TTC549 (cell line): ENCODE results near the gene ZNF304.

ENCODE experiments used
- FAIRE-seq: peaks from 2 replicates; lab custom pipeline; 2012; peaks lifted over from hg19 to GRCh38; lab: Jason Lieb, UNC

ZNF304 gene

DNA sequence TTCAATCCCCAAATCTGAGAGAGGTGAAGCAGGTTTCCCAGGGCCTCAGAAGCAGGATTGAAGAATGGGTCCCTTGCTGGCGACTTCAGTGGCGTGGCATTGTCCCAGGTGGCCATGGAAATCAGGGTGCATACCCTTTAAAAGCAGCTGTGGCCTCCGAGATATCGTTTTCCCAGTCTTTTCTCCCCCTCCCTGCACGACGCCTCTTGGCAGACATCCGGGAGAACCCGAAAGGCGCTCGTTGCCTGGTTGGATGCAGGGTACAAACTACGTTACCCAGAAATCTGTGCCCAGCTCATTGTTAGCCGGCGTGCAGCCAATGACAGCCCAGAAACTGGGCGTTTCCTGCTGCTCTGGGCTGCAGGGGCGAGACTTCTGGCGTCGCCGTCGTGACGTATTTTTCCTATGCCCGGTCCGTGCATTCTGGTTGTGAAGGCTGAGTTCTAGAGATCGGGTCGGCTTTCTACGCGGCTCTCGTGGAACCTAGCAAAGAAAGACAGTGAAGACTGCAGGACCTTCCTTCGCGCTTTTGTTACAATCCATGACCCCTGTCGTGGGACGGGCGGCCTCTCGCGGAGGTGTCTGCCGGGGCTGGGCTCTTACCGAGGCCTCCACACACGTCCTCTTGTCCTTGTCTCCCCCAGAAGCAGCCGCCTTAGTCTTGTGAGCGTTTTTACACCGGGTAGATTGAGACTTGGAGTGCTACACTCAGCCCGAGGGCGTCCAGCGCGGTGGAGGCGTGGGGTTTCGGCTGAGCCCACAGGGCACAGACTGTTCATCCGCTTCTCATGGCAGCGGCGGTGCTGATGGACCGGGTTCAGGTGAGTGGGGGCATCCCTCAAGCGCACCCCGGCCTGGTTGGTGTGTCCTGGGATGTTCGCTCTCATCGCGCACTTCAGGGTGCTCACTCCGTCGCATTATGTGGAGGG is at the start of gene ZNF304:
ZNF304 (plus strand) TSS at position 395 of the 929 bp plus-strand sequence; CDS start at position 789, 394 bp downstream.
- FAIRE-seq, result peak; percentile 95

DNA sequence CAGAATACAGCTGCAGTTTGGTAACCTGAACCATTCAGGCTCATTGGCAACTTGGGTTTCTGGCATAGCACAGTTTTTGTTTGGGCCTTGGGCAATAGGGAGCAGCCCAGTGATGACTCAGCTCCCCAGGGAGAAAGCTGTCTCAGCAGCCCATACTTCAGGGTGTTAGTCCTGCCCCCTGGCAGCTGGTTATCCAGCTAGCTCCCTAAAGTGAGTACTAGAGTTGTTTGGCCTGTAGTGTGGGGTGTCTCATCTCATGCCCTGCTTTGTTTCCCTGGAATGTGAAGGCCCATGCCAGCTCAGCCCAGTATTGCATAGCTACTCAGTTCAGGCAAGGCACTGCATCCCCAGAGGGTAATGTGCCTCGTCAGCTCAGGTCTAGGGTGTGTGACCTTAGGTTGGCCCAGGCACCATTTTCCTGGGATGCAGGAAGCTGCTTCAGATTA is 49.0 kb upstream of the ZNF304 start:
- FAIRE-seq, result no peak

DNA sequence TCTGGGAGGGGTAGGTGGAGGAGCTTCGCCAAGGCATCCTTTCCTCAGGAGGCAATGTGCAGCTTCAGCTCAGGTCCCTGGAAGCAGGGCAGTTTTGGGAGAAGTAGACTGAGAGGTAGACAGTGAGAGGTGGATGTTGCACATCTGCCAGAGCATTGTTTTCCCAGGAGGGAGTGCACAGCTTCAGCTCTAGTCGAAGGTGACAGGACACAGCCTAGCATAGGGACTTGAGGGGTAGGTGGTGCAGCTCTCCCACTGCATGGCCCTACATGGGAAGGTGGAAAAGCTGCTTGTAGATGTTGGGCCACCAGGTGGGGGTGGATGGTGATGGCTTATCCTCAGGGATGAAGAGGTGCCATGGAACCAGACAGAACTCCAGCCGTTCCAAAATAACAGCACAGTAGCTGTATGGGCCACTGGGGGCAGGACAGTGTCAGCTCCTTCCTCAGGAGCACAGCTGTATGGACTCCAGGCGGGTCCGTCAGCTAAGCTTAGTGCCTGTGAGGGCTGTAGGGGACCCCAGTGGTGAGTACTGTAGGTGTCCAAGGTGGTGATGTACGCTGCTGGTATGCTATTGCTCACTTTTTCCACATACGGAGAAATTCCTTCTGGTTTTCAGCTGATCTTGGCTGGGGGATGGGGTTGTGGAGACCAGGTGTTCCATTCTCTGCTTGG is 48.2 kb upstream of the ZNF304 start:
- no peak for FAIRE-seq

DNA sequence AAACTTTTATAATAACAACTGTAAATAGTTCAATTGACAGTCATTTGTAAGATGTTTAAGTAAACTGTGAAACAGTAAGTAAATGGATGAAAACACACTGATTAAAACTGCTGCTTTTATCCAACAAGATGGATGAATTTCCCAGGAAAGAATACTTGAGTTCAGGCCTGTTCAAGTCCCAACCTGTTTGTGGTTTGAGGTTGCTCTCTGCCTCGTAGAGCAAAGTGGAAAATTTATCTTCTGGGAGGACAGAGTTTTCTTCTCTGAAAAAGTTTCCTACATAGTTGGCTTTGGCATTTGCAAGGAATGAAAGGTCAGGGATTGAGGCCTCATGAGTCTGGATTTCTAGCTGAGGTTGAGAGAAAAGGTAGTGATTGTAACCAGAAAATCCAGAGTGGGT is 46.0 kb upstream of the ZNF304 start:
- FAIRE-seq, result no peak

DNA sequence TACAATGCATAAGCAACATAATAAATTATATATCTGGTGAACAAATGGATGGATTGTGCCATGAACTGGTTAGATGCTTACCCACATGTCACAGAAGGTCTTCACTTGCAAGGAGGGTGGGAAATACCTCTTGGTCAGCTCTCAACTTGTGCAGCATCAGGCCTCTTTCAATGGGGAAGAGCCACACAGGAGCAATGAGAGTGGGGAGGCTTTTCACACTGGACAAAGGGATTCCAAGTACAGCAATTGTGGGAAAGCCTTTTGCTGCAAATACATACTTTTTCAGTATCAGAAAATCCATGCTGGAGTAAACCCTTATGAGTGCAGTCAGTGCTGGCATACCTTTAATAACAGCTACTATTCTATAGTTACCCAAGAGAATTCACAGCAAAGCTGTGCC is 42.6 kb upstream of the ZNF304 start:
- FAIRE-seq, result no peak

DNA sequence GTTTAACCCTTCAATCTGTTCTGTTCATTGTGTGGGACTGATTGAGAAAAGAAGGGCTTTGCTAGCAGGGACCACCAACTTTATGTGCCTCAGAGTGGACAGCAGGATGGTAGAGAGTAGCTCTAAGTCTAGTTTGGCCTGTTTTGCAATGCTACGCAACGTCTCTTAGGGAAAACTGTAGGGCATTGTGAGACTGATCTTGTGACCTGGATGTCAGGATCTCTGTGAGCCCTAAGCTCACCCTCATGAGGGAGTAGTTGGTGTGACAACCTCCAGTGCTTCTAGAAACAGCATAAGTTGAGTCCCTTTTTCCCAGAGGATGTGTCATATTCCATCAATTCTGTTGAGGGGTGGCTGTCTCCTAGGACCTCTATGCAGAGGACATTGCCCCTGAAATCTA is 40.3 kb upstream of the ZNF304 start:
- no peak for FAIRE-seq

DNA sequence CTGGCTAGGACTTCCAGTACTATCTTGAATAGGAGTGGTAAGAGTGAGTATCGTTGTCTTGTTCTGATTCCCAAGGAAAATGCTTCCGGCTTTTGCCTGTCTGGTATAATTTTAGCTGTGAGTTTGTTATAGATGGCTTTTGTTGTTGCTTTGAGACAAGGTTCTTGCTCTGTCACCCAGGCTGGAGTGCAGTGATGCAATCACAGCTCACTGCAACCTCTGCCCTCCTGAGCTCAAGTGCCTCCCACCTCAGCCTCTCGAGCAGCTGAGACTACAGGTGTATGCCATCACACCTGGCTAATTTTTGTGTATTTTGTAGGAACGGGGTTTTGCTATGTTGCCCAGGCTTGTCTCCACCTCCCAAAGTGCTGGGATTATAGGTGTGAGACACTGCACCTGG is 36.9 kb upstream of the ZNF304 start:
- FAIRE-seq, result no peak

DNA sequence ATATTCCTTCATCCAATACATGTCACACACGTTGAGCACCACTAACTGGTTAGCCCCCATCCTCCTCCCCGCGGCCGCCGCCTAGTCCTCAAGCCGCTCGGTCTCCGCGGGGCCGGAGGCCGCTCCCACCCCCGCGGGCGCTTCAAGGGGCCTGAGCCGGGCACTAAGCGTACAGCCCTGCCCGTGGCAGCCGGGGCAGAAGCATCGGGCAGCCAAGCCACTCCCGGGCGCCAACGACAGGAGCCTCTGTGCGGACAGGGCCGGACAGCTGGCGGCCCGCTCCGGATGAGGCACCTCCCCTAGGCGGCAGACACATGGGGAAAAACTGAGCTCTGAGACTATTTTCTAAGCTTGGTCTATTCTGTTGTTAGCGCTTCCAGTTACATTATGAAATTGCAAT is 33.6 kb upstream of the ZNF304 start:
- FAIRE-seq, result no peak

DNA sequence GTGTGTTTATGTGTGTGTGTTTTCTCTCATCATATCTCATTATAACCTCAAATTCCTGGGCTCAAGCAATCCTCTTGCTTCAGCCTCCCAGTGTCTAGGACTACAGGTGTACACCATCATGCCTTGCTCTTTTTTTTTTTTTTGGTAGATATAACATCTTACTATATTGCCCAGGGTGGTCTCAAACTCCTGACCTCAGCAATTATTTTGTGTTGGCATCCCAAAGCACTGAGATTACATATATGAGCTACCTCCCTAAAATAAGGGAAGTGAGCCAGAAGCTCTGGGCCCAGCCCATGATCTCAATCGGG is 31.2 kb upstream of the ZNF304 start:
- FAIRE-seq, result no peak

DNA sequence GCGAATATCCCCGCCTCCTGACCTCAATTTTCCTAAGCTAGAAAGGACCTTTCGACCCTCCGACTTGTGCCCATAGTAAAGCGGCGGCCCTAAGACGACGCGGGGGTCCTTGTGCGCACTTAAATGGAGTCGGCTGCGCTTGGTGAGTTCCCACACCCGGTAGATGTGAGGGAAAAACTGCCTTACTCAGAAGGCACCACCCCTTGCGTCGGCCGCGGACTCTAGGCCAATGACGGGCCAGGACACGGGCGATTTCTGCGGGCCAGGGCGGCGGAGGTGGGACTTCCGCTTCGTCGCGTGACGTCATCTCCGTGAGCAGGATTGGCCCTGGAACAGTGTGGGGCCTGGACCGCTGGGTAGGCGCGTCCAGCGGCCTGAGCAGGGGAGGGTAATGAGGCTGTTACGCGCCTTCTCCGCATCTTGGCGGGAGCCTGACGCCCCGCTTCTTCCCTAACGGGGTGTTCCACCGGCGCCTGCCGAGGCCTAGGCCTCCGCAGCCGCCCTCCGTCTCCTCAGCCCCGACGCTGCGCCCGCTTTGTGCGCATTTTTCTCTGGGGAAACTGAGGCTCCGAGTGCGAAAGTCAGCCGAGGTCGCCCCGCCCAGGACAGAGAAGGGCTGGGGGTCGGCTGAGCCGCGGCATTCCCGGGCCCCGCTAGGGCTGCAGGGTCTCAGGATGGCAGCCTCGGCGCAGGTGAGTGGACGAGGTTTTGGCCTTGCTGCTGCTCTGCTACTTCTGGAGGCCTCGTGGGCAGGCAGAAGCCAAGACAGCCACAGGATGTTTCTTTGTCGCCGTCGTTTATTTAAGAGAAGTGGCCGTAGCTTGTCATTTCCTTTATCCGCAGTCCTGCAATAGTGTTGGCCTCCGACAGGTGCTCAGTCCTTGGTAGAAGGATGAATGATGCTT is 30.6 kb upstream of the ZNF304 start, which contains the start of gene ZNF543:
ZNF543 (plus strand) TSS at position 293 of the 905 bp plus-strand sequence; CDS start at position 675, 382 bp downstream.
- peak; percentile 91 for FAIRE-seq

DNA sequence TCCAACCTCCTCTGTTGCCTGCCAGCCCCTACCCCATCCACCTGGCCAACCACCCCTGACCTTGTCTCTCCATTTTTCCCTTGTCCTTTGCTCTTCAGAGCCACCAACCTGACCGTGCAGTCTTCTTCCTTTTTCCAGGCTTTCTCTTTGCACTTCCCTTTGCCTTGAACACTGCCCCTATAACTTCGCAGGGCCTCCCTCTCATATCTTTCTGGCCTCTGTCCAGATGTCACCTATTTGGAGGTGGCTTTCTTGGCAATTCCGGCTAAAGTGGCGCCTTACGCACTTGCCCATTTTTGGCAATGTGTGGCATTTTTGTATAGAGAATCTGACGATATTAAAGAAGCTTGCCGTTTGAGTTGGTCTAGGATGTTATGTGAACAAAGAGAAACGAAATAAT is 30.0 kb upstream of the ZNF304 start:
- no peak for FAIRE-seq

DNA sequence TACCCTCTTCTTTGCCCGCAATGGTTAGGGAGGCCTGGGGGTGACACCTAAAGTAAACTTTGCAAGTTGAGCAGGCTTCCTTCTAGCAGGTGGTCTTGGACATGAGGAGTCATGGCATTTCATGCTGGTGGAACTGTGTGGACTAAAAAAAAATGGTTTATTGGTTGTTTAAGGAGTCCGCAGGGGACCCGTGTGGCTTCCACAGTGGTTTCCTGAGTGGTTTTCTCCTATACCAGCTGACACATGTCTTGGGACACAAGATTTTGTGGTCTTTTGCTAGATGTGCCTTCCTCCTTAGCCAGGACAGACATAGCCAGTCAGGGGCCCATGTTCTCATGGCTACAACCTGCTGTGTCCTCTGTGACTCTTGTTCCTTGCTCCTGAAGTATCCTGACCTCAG is 29.3 kb upstream of the ZNF304 start:
- FAIRE-seq, result no peak

DNA sequence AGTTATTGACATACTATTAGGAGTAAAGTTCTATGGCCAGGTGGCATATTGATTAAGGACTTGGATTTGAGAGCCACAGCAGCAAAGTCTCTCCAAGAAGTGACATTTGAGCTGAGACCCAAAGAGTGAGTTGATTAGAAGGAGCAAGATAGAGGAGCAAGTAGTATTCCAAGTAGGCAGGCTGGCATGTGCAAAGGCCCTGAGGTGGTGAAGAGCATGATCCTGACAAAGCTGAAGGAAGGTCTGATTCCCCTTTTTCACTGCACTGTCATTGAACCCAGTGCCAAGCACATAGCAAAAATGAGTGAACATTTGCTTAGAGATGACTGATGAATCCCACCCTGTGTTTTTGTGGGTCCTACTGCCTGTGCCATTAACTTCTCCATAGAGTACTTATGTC is 26.1 kb upstream of the ZNF304 start:
- no peak for FAIRE-seq

DNA sequence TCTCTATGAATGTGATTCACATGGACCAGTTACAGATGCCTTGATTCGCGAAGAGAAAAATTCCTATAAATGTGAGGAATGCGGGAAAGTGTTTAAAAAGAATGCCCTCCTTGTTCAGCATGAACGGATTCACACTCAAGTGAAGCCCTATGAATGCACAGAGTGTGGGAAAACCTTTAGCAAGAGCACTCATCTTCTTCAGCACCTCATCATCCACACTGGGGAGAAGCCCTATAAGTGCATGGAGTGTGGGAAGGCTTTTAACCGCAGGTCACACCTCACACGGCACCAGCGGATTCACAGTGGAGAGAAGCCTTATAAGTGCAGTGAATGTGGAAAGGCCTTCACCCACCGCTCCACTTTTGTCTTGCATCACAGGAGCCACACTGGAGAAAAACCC is 23.1 kb upstream of the ZNF304 start:
- no peak for FAIRE-seq

DNA sequence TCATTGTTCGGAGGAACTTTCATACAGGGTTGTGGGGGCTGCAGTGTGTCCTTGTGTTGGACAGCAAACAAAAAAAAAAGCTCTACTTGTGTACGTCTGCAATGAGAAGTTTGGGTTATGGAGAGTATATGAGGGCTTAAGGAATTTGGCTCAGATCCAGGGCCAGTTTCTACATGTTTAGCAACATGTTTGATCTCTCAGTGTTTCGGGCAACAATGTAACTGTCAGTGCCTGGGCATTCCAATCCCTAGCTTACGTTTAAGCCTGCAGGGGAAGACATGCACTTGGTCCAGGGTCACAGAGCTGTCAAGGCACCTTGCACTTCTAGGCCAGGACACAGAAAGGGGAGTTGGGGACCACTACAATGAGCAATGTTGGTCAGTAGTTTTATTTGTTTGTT is 16.9 kb upstream of the ZNF304 start:
- no peak for FAIRE-seq

DNA sequence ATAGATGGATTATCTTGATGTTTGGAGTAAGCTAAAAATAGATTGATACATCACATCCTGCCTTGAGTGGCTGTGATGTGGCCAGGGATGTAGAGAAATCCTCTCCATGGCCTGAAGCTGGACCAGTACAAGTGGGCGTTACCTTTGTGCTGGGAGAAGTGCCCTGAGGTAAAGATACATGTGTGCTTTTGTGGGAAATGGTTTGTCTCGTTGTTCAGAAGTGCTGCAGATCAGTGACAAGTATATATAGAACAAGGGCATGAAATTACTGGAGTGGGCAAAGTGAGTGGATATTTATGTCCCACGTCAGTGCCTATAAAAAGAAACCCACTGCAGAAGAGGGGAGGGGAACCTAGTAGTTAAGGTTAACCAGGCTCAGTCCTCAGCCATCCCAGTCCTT is 12.2 kb upstream of the ZNF304 start:
- FAIRE-seq, result no peak

DNA sequence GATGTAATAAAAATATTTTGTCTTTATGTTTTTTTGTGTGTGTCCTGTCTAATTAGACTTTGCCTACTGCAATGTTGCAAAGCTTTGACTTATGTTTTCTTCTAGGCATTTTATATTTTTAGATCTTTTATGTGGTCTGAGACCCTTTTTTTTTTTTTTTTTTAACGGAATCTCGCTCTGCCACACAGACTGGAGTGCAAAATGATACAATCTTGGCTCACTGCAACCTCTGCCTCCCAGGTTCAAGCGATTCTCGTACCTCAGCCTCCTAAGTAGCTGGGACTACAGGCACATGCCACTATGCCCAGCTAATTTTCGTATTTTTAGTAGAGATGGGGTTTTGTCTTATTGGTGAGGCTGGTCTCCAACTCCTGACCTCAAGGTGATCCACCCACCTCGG is 8.5 kb upstream of the ZNF304 start:
- FAIRE-seq, result no peak

DNA sequence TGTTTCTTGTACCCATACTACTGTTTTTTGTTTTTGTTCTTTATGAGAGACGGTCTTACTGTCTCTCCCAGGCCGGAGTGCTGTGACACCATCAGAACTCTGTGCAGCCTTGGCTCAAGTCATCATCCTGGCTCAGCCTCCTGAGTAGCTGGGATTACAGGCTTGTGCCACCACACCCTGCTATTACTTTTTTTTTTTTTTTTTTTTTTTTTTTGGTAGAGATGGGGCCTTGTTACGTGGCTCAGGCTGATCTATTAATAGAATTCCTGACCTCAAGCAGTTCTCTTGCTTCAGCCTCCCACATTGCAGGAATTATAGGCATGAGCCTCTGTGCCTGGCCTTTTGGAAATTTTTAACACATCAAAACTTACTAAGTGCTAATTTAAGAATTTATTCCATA is 2.9 kb upstream of the ZNF304 start:
- no peak for FAIRE-seq

DNA sequence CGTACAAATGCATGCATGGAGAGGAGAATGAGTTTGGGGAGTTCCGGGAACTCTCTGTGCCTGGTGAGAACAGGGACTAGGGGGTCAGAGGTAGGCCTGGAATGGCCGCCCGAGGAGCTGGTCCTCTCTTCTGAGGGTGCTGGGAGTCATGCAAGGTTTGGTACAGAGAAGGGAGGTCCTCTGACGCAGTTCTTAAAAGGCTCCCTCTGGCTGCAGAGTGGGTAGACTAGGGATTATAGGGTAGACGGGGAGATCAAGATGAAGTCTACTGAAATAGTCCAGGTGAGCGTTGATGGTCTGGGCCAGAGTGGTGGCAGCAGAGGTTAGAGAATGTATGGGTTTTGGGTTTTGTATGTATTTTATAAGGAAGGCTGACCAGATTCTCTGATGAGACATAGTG is 796 bp downstream of the ZNF304 start:
- no peak for FAIRE-seq

DNA sequence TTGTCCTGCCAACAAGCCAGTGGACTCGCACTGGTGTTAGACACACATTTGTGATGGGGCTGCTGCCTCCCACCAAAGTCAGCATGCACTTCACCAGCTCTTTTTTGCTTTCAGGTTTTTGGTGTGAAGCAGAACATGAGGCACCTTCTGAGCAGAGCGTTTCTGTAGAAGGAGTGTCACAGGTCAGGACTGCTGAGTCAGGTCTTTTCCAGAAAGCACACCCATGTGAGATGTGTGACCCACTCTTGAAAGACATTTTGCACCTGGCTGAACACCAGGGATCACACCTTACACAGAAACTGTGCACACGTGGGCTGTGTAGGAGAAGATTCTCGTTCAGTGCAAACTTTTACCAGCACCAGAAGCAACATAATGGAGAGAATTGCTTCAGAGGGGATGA is 4.8 kb downstream of the ZNF304 start:
- no peak for FAIRE-seq

DNA sequence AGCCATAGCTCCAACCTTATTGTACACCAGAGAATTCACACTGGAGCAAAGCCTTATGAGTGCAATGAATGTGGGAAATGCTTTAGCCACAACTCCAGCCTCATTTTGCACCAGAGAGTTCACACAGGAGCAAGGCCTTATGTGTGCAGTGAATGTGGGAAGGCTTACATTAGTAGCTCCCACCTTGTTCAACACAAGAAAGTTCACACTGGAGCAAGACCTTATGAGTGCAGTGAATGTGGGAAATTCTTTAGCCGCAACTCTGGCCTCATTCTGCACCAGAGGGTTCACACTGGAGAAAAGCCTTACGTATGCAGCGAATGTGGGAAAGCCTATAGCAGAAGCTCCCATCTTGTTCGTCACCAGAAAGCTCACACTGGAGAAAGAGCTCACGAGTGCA is 6.3 kb downstream of the ZNF304 start:
- no peak for FAIRE-seq

DNA sequence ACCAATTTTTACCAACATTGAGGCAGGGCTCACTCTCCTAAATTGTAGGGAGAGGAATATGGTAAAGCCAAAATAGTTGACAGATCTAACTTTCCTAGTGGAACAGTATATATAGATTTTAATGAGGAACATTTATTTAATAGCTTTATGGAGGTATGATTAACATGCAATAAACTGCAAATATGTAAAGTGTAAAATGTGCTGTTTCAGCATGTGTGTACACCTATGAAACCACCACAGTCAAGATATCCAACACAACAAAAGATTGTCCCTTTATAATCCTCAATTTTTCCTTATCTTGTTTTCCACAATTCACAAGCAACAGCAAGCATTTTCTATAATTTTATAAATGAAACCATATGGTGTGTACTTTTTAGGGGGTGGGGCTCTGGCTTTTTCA is 8.2 kb downstream of the ZNF304 start:
- FAIRE-seq, result no peak

DNA sequence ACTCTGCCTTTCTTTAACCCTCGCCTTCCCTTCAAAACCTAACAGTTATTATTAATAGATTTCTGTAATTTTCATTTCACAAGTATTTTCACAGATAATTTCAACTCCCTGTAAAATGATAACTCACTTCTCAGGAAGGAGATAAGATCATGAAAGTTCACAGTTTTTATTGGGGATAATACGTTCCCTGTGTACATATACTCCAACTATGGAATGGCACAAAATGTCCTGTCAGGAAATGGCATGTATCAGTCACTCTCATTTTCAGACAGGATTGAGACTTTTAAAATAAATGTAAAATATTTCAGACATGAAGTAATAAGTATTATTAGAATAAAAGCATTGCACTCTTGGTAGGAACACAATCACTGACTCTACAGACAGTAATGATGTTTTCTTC is 11.3 kb downstream of the ZNF304 start:
- FAIRE-seq, result no peak
